Fibroblast of skin of abdomen (primary cell): ENCODE results near the gene NREP.

Experiments used
- DNase-seq: peaks from one replicate; pipeline ENCODE4 v3.0.0-alpha.2; 2013

The NREP gene

DNA sequence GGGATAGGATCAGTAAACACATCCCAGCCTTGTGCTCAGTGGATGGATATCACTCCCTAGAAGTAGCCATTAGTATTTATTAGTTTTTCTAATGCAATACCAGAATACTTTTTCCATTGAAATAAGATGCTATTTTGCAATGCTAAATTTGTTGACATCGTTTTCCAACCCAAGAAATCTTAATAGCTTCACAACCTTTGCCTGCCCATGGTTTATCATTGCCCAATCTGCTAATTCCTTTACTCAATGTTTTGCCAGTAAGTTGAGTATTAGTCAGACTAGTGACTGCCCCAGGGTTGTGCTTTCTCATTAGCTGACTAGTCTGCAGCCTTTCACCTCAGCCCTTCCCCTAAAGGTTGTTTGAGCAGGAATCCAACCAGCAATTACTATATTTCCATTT lies 62.9 kb downstream of the NREP start:
- DNase-seq = peak; percentile 42

DNA sequence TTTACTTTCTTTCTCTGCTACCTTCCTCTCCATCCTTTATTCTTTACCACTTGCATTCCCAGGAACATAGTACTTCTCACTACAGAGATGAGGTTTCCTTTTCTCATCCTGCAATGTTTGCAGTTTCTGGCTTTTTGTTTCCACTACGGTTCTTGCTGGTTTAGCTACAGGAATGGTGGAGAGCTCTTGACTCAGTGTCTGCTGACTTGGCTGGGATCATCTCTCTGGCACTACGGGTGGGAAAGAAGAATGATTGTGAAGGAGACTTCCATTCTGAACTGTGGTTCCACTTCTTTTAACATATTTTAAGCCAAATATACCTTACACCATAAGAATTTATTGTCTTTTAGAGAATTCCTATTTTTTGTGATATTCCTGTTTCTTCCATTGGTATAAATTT lies 65.1 kb downstream of the NREP start:
- no peak for DNase-seq

DNA sequence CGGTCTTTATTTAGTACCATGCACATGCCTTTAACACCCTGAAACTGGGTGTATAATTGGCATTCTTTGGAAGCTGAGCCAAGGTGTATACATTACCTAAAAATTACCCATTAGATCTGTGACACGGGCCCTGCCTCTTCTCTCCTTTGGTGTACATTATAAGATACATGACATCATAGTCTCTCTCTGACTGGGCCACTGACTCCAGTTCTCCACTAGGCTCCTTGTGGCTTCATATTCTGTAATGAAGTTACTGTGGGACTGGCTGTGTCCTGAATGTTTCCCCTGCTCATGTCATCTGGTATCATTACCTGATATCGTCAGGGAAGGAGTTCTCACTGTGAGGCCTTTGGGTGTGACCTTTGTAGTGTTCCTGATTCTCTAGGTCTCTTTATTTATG lies 65.5 kb downstream of the NREP start:
- no peak for DNase-seq

DNA sequence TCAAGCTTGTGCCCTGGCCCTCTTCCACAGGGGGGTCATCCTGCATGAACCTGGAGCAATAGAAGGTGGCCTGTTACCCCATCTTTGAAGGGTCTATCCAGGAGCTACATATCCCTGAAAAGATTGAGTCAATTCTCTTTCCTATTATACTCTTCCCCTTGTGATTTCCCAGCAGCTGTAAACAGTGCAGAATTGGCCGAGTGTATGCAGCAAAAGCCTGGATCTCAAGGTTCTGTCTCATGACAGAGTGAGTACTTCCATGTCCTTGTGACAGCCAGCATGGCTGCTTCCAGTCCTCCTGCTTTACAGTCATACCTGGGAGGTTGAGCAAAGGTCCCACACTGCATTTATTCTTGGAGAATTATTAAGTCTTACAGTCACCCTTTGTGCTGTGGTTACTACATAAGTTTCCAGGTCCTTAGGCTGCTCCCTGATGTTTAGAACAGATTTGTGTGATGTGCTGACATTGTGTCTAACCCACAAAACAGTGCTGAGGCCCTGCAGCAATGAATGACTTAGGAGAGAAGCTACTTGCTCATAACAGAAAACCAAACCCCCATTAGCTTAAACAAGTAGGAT lies 67.5 kb downstream of the NREP start:
- no peak for DNase-seq

DNA sequence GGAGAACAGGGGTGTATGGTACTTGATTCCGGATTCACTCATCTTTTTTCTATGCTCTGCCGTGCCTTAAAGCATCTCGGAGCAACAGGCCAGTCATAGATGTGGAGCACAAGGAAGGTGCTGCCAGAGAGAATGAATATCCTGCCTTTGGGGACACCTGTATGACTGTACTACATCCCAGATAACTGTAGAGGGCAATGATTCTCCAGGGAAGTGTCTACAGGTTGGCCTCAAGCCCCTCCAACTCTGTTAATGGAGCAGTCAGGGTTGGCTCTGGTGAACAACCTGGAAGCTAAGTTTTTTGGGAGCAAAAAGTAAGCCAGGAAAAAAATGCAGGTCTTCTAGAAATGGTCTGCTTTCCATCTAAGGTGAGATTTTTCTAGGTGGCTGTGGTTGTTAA lies 71.0 kb downstream of the NREP start:
- no peak for DNase-seq

DNA sequence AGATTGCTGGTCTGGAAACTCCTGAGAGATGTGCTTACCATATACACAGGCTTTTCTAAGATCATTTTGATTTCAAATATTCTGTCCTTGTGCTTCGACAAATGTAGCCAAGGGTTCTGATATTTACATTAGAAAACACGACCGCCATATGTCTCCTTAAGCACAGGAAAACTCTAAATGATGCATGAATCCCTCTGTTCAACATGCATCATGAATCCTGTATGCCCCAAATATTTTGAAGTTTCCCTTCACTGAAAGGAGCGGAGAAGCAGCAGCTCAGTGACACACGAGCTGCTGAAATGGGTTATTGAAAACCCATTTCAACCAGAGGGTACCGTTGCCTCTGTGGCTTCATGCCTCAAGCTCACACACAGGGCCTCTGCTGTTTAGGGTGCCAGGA lies 74.4 kb downstream of the NREP start:
- DNase-seq = no peak

DNA sequence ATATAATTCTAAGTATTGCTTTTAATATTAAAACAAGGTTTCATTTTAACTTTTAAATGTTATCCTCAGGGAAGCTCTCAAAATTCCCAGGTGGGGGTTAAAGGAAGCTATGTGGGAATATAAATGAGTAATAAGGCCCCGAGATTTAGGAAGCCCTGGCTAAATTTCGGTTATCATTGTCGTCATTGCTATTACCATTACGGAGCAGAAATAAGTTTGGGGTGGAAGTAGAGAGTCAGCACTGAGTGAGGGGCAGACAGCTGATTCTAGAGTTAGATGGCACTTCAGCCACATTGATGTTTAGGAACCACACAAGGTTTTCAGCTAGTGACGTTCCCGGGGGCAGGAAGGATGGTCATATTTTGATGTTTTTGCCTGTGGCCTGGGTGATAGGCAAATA lies 74.9 kb downstream of the NREP start:
- DNase-seq = no peak

DNA sequence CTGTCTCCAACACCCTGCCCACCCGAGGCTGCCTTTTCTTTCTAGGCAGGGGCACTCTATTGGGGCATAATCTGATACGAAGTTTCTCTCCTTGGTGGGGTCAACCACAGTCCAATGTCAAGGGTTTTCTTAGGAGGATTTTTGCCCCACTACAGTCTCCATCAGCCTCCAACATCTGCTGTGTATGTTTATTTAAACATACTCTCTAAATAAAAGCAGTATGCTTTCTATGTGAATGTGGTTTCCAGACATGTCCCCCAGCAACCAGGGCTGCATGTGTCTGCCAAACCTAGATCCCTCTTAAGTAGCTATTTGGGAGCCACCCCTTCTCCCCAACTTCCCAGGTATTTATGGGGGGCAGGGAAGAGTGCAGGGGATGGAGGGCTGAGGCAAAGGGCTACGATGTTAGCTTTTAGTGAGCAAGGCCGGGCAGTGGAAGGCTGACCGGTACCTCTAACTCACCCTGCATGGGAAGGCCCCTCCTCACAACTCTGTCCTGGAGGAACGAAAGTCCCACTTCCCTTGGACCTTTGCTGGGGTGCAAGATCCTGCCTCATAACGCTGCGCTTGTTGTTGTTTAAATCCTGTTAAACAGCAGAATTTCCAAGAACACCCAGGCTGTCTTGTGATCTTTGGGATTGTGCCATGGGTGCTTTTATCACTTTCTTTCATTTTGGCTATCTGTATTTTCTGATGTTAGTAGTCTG lies 75.4 kb downstream of the NREP start:
- peak; percentile 26 for DNase-seq

DNA sequence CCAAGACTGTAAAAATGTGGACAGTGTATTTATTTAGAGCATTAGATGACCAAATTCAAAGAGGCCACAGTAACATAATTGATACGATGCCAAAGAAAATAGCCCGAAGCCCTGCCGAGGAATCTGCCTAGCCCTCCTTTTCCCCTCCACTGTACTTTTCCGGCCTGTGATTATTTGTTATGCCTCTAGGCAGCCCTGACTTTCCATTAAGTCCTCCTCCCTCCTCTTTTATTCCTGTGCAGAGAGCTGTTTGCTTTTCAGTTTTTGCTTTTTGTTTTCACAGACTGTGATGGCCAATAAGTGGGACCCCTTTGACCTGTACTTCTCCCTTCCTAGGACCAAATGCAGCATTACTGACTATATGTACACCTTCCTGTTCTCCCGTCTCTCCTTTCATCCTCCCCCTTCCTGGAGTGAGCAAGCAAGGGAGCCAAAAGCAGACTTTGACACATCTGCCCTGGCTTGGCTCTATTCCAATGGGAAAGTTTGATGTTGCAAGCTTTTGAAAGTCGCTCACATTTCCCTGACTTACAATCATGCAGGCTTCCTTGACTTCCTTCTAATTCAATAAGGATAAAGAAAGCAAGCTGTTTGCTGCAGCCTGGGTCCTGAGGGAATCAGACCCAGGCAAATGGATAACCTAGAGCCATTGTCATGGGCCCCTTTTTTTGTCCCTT lies 76.1 kb downstream of the NREP start:
- DNase-seq = peak; percentile 98

DNA sequence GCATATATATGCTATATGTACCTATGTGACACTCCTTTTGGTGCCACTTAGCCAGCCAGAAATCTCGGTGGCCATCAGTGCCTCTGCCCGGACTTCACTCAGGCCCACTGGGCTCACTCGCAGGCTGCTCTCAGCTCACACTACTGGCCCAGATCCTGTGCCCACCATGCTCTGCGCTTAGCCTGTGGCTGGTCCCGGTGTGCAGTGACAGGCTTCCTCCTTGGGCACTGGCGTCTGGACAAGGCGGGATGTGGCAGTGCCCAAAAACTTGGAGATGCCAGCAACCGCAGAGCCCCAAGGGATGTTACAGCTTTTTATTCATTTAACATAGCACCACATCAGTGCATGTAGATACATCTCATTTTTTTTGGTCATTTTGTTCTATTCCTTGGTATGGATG lies 77.4 kb downstream of the NREP start:
- DNase-seq = no peak
